ENCODE results near the gene PCGF2.

The PCGF2 gene

DNA sequence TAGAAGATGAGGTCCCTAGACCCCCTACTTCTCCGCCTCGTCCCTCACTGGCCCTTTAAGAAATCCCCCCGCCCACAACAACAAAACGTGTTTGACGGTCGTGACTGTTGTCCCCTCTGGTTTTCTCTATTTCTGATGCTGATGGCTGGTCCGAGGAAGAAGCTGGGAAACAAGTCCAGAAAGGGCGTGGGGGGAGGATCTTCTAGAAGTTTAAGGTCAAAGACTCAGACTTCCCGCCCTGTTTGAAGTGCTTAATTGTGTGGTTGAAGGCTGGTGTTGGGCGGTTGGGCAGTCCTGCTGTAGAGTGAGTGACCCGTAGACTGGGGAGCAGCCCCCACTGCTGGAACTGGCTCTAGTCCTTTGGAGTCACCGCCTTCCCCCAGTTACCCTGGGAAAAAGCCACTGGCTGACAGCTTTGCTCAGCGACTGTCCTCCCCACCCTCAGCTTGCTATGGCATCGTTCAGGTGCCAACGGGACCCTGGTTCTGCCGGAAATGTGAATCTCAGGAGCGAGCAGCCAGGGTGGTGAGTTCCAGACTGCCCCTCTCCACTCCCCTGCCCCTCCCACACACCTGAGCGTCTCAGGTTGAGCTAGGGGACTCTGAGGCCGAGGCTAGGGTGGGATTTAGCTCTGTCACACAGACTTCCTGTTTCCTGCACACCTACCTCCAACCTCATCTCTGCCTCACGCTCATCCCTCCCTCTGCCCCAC, 41.5 kb downstream of the PCGF2 start:
- no peak for DNase-seq (ENCODE audit: low read depth, low spot score)
- no peak overlapping the region for H3K27ac ChIP-seq
- H3K36me3 ChIP-seq (ENCODE audit: insufficient read depth, low read length) = peaks cover 6% of the 10 kb centered on the region; the same call in 1 of the 2 replicates

DNA sequence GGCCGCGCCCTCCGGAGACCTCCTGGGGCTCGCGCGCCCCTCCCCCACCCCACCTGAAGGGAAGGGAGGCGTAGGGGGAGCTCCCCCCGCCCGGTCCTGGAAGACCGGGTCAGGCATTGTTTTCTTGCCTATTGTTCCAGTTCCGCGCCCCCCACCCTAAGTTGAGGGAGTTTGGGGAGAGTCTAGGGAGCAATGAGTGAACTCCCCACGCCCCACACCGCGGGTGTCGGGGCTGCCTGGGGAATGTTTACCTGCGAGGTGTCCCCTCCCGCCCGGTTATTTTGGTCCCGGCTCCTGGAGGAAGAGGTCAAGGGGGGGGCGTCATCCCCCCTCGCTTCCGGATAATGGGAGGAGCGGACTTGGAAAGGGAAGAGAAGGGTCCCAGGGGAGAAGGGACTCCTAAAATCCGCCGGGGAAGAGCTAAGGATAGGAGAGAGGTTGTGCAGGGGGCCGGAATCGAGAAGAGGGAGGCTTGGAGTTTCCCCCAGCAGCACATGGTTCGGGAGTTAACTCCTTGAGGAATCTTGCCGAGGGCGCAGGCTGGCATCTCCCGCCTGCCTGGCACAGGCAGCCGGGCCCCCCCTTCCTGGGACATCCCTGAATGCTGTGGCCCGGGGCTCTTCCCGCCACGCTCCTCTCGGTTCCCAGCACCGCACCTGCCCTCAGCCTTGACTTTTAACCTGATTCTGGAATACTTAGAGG, 42.2 kb downstream of the PCGF2 start:
- Histone ChIP-seq H3K36me3 (ENCODE audit: insufficient read depth, low read length) (peaks cover 6% of the 10 kb centered on the region; the same call in 1 of the 2 replicates), H3K9me3 (ENCODE audit: low read depth, low read length) (no peaks in the 10 kb centered on the region), H3K27ac (0 out of 2 replicates have a peak overlapping the region, but pooled peaks have one; percentile 57), H3K9ac (ENCODE audit: insufficient read length) (peak overlapping the region; percentile 86), H3K4me3 (peak overlapping the region; percentile 99)
- TF ChIP-seq FOXP2 (optimal IDR thresholded peaks at IDR 0.05; ENCODE audit: control extremely low read depth, extremely low read length, insufficient read depth) (no peak), POLR2AphosphoS5 (IDR thresholded peaks at IDR 0.05; ENCODE audit: borderline replicate concordance, low read depth, low read length) (peak; percentile 30; the same call in 1 of the 2 replicates), EZH2 (IDR thresholded peaks at IDR 0.05) (no peak)
- no peak for DNase-seq (ENCODE audit: low read depth, low spot score)

More for the DNA sequence above, 41.5 kb downstream of the PCGF2 start:
- Histone ChIP-seq H3K9ac (ENCODE audit: insufficient read length) (peak overlapping the region; percentile 86), H3K4me3 (peak overlapping the region; percentile 99), H3K9me3 (ENCODE audit: low read depth, low read length) (no peaks in the 10 kb centered on the region)
- TF ChIP-seq EZH2 (IDR thresholded peaks at IDR 0.05) (no peak), FOXP2 (optimal IDR thresholded peaks at IDR 0.05; ENCODE audit: control extremely low read depth, extremely low read length, insufficient read depth) (no peak), POLR2AphosphoS5 (IDR thresholded peaks at IDR 0.05; ENCODE audit: borderline replicate concordance, low read depth, low read length) (no peak)

DNA sequence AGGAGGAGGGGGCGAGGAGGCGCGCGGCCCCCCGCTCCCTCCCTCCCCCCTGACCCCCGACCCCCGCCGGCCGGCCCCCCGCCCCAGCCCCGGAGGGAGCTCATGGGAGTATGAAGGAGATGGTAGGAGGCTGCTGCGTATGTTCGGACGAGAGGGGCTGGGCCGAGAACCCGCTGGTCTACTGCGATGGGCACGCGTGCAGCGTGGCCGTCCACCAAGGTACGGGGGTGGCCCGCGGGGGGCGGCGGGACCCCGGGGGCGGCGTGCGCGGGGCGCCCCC, 42.7 kb downstream of the PCGF2 start:
- no peak for TF ChIP-seq POLR2AphosphoS5 (IDR thresholded peaks at IDR 0.05; ENCODE audit: borderline replicate concordance, low read depth, low read length)
- no peak for TF ChIP-seq FOXP2 (optimal IDR thresholded peaks at IDR 0.05; ENCODE audit: control extremely low read depth, extremely low read length, insufficient read depth)
- TF ChIP-seq EZH2 (IDR thresholded peaks at IDR 0.05) = no peak
- Histone ChIP-seq H3K36me3 (ENCODE audit: insufficient read depth, low read length) (peaks cover 6% of the 10 kb centered on the region; the same call in 1 of the 2 replicates), H3K9me3 (ENCODE audit: low read depth, low read length) (no peaks in the 10 kb centered on the region), H3K4me3 (peak overlapping the region; percentile 99), H3K9ac (ENCODE audit: insufficient read length) (peak overlapping the region; percentile 86), H3K27ac (0 out of 2 replicates have a peak overlapping the region, but pooled peaks have one; percentile 57)
- no peak for DNase-seq (ENCODE audit: low read depth, low spot score)

DNA sequence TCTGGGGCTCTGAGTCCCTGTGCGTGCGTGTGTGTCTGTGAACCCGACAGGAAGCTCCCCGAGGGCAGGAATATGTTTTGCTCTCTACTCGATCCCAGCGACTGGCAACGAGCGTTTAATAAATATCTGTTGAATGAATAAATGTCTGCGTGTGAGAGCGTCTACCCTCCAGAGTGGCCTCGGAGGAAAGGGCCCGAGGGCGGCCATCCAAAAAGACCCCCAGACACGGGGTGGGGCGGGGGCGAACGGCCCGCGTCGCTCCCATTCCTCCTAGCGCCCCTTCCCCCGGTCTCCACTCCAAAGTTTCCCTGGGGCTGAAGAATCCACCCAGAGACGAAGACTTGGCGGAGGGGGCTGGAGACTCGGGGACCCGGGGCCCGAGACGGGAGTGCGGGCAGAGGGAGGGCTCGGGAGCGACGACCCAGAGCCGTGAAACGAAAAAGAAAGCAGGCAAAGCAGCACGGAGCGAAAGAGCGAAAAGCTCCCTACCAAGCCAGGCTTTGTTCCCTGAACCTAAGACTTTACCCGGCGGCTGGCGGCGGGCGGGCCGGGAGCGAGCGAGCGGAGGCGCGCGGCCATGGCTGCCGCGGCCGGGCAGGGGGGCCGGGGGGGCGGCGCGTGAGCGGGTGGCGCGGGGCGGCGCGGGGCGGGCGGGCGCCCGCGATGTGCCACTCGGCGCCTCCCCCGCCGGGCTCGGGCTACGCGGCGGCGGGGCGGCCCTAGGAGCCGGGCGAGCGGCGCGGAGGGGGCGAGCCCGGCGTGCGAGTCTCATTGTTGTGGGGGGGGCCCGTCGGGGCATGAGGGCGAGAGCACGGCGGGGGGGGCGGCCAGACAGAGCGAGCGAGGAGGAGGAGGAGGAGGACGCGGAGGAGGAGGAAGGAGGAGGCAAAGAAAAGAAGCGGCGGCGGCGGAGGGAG, 43.3 kb downstream of the PCGF2 start, which contains the start of gene MLLT6:
MLLT6 (plus strand) TSS at position 668 of the 917 bp plus-strand sequence. CDS start 360 bp downstream, outside the sequence.
- Histone ChIP-seq H3K4me3 (peak within 1 kb of the TSS; percentile 99), H3K9me3 (ENCODE audit: low read depth, low read length) (no peaks in the 10 kb centered on the region), H3K9ac (ENCODE audit: insufficient read length) (peak within 1 kb of the TSS; percentile 97), H3K27ac (peak within 1 kb of the TSS; percentile 94), H3K36me3 (ENCODE audit: insufficient read depth, low read length) (peaks cover 6% of the 10 kb centered on the region; the same call in 1 of the 2 replicates)
- TF ChIP-seq POLR2AphosphoS5 (IDR thresholded peaks at IDR 0.05; ENCODE audit: borderline replicate concordance, low read depth, low read length) (no peak), FOXP2 (optimal IDR thresholded peaks at IDR 0.05; ENCODE audit: control extremely low read depth, extremely low read length, insufficient read depth) (no peak), EZH2 (IDR thresholded peaks at IDR 0.05) (no peak)
- DNase-seq (ENCODE audit: low read depth, low spot score) = no peak

DNA sequence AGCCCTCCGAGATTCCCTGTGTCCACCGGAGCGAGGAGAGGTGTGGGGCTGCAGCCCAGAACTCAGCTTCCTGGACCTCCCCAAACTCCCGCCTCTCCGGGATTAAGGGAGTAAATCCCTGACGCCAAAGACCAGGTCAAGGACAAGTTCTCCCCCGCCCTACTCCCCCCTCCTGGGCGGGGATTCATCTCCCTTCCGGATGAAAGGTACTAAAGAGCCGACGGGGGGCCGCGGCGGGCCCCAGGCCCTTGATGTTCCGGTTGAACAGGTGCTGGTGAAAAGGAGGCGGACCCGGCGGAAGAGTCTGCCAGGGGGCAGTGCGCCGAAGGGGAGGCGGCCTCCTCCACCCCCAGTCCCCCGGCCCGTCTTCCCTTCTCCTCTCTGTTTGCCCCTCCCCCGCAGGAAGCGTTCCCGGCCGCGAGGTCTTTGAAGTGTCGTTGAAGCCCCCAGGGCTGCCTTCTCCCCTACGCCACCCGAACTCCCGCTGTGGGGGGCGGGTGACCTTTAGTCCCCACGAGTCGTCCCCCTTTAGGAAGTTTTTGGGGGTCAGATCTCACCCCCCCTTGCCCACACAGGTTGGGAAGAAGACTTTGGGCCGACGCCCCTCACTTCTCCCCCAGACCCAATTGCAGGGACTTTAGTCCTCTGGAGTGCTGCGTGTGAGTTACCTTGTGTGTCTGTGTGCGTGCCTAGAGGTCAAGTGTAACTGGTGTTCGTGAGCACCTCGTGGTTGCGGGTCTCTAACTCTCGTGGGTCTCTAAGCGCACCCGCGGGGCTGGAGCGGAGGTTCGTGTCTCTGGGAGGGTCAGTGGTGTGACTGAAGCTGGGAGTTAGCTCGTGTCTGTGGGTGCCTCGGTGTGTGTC, 44.2 kb downstream of the PCGF2 start:
- Histone ChIP-seq H3K36me3 (ENCODE audit: insufficient read depth, low read length) (peaks cover 6% of the 10 kb centered on the region; the same call in 1 of the 2 replicates), H3K9me3 (ENCODE audit: low read depth, low read length) (no peaks in the 10 kb centered on the region), H3K27ac (peak overlapping the region; percentile 94), H3K9ac (ENCODE audit: insufficient read length) (peak overlapping the region; percentile 97), H3K4me3 (peak overlapping the region; percentile 96)
- peak; percentile 38; the same call in 1 of the 2 replicates for TF ChIP-seq POLR2AphosphoS5 (IDR thresholded peaks at IDR 0.05; ENCODE audit: borderline replicate concordance, low read depth, low read length)
- no peak for TF ChIP-seq FOXP2 (optimal IDR thresholded peaks at IDR 0.05; ENCODE audit: control extremely low read depth, extremely low read length, insufficient read depth)
- DNase-seq (ENCODE audit: low read depth, low spot score) = no peak

DNA sequence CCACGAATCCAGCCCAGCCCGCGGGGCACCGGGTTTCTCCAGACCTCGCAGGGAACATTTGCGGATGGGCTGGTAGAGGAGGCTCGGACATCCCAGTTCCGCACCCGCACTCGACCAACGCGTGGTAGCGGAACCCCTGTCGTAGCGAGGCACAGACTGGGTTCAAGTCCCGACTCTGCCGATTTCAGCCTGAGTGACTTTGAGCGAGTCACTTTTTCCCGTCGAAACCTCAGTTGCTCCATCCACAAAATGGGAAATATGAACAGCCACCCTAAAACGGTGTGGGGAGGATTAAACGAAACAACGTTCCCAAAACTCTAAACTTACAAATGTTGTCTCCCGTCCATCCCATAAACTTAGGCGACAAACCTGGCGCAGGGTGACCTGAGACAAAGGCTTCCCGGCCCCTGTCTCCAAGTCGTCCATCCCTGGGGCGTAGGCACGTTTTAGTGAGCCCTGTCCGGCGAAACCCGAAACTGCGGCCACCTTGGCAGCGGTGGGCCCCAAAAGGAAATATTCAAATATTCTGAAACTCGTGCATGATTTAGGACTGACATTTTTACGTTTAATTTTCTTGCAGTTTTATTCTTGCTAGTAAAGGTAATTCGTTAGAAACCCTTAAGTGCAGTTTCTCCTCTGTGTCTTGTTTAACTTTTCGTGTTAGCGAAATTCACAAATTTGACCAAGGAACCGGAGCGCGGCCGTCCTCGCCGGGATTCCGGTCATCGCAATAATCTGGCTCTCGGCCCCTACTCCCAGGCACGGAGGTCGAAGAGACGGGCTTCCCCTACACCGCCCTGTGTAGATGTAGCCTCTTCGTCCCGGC, 45.0 kb downstream of the PCGF2 start:
- H3K36me3 ChIP-seq (ENCODE audit: insufficient read depth, low read length) = peaks cover 6% of the 10 kb centered on the region; the same call in 1 of the 2 replicates
- H3K9ac ChIP-seq (ENCODE audit: insufficient read length) = peak overlapping the region; percentile 88
- peak overlapping the region; percentile 81 for H3K4me3 ChIP-seq
- no peak for DNase-seq (ENCODE audit: low read depth, low spot score)
- H3K9me3 ChIP-seq (ENCODE audit: low read depth, low read length) = no peaks in the 10 kb centered on the region
- TF ChIP-seq POLR2AphosphoS5 (IDR thresholded peaks at IDR 0.05; ENCODE audit: borderline replicate concordance, low read depth, low read length) (no peak), FOXP2 (optimal IDR thresholded peaks at IDR 0.05; ENCODE audit: control extremely low read depth, extremely low read length, insufficient read depth) (no peak), EZH2 (IDR thresholded peaks at IDR 0.05) (no peak)
- H3K27ac ChIP-seq = peak overlapping the region; percentile 80
